NCI-H187 treated with DMSO at 0.1 percent for 48 hours (cell line): Measurements from ENCODE around the gene PTPRN2.
"Not testable (repeated sequence)": the region's sequence is repeated elsewhere in the genome, so short reads cannot be mapped to it uniquely, and the experiment has no call there.

Experiments
- DNase-seq: peaks from one replicate; lab custom pipeline; 2025; lab: John Stamatoyannopoulos, UW

Gene PTPRN2

GRCh38 chr7:157514306-157514705, 1073.3 kb downstream of the PTPRN2 start:
- DNase-seq: no peak

- no peak for DNase-seq
Observed at GRCh38 chr7:157513682-157514081, 1073.9 kb downstream of the PTPRN2 start.

- DNase-seq: no peak
Observed at GRCh38 chr7:157513162-157513621, 1074.4 kb downstream of the PTPRN2 start.

GRCh38 chr7:157509226-157509625, 1078.4 kb downstream of the PTPRN2 start:
- no peak for DNase-seq

GRCh38 chr7:157508477-157508881, 1079.1 kb downstream of the PTPRN2 start:
- no peak for DNase-seq

GRCh38 chr7:157507987-157508386, 1079.6 kb downstream of the PTPRN2 start:
- DNase-seq: no peak

GRCh38 chr7:157506268-157506667, 1081.4 kb downstream of the PTPRN2 start:
- no peak for DNase-seq

GRCh38 chr7:157505646-157506045, 1082.0 kb downstream of the PTPRN2 start:
- DNase-seq: no peak

- no peak for DNase-seq
Observed at GRCh38 chr7:157503229-157503628, 1084.4 kb downstream of the PTPRN2 start.

GRCh38 chr7:157502701-157503111, 1084.9 kb downstream of the PTPRN2 start:
- DNase-seq: no peak

GRCh38 chr7:157501581-157501980, 1086.0 kb downstream of the PTPRN2 start:
- DNase-seq: no peak

GRCh38 chr7:157500989-157501540, 1086.6 kb downstream of the PTPRN2 start:
- not testable (repeated sequence) for DNase-seq

- DNase-seq: no peak
Observed at GRCh38 chr7:157500171-157500960, 1087.3 kb downstream of the PTPRN2 start.

GRCh38 chr7:157499835-157500153, 1087.8 kb downstream of the PTPRN2 start:
- no peak for DNase-seq

GRCh38 chr7:157499121-157499834, 1088.3 kb downstream of the PTPRN2 start:
- no peak for DNase-seq

GRCh38 chr7:157498657-157499056, 1089.0 kb downstream of the PTPRN2 start:
- DNase-seq: no peak

GRCh38 chr7:157497744-157498651, 1089.6 kb downstream of the PTPRN2 start:
- DNase-seq: no peak

- DNase-seq: no peak
Observed at GRCh38 chr7:157497367-157497743, 1090.3 kb downstream of the PTPRN2 start.

- no peak for DNase-seq
Observed at GRCh38 chr7:157496416-157497275, 1091.0 kb downstream of the PTPRN2 start.

GRCh38 chr7:157495594-157495993, 1092.0 kb downstream of the PTPRN2 start:
- no peak for DNase-seq

GRCh38 chr7:157495177-157495553, 1092.5 kb downstream of the PTPRN2 start:
- DNase-seq: no peak
